GM18502 (cell line): ENCODE measurements around the gene HEMGN.
"Not testable (repeated sequence)": the region's sequence is repeated elsewhere in the genome, so short reads cannot be mapped to it uniquely, and the experiment has no call there.

Experiments used
- ATAC-seq: cut with Tn5 transposase; IDR thresholded peaks from one replicate; pipeline ENCODE4 v1.9.1; 2021; ENCODE audit warnings: mild to moderate bottlenecking; ENCODE audit not compliant: unreplicated experiment, poor library complexity

The HEMGN gene, protein sequence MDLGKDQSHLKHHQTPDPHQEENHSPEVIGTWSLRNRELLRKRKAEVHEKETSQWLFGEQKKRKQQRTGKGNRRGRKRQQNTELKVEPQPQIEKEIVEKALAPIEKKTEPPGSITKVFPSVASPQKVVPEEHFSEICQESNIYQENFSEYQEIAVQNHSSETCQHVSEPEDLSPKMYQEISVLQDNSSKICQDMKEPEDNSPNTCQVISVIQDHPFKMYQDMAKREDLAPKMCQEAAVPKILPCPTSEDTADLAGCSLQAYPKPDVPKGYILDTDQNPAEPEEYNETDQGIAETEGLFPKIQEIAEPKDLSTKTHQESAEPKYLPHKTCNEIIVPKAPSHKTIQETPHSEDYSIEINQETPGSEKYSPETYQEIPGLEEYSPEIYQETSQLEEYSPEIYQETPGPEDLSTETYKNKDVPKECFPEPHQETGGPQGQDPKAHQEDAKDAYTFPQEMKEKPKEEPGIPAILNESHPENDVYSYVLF

DNA sequence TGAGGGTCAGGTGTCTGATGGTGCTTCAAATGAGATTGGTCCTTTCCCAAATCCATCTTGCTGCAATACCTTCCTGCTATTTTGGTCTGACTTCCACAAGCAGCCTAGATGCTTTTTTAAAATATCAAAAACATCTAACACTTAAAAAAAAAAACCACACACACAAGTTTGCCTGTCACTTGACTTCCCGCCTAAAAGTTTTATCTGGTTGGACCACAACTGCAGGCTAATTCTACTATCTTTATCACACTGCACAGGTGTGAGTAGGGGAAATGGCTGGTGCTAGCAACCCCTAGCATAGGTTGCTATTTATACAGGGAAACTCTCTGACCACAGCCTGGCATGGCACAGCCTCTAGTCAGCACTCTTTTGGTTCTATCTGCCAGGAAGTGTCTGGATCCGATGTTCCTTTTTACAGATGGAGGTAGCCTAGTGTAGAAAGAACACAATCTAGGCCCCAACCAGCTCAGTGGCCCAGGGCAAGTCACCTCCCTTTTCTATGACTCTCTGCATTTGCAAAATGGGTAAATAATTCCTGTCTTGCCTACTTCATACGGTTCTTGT is at the start of gene HEMGN:
HEMGN (minus strand) TSS at position 92 of the 564 bp plus-strand sequence; CDS start at position 56, 36 bp downstream.
- peak; percentile 58 for ATAC-seq

DNA sequence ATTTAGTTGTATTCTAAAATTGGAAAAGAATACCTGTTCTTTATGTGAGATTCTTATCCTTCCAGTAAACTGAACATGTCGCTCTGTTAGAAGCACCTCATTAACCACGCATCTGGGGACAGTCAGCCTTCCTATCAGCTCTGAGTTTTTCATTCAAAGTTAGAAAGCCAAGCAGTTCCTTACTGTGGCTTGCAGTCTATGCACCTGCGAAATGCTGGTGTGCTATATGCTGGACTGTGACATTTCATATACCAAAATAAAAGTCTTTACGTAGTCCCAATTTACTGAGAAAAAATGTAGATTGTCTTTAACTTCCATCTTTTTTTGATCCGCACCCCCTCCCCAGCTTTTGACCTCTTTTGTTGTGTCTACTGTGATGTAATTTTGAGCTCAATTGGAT is 49.5 kb upstream of the HEMGN start:
- ATAC-seq: no peak

DNA sequence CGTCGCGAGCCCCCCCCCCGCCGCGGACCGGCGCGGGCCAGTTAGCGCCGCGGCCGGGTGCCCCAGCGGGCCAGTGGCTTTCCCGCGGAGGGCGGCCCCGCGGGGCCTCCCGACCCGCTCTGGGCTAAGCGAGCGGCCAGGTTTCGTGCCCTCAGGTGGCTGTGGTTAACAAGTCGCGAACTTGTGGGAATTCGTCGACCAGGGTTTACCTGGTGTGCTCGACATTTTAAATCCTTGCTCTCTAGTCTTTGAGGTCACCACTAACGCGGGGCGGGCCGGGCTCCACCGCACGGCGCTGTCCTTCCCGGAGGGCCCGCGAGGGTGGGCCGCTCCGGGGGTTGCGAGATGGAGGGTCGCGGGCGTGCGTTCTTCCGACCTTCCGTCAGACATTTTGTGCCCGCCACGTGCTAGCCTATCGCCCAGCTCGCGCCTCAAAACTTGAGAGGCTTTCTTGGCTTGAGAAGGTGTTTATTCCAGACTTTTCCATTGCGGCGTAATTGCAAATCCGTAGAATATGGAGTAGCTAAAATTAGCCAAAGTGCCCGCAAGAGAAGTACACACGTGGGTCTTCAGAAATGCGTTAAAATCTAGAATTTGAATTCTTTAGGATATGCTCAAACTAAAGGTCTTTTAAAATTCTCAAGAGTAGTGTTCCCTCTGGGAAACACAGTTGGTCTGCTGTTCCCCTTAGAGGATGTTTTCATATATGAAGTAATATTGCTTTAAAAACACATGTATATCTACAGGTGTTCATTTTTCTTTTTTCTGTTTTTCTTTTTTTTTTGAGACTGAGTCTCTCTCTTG is 47.3 kb upstream of the HEMGN start:
- ATAC-seq: no peak

DNA sequence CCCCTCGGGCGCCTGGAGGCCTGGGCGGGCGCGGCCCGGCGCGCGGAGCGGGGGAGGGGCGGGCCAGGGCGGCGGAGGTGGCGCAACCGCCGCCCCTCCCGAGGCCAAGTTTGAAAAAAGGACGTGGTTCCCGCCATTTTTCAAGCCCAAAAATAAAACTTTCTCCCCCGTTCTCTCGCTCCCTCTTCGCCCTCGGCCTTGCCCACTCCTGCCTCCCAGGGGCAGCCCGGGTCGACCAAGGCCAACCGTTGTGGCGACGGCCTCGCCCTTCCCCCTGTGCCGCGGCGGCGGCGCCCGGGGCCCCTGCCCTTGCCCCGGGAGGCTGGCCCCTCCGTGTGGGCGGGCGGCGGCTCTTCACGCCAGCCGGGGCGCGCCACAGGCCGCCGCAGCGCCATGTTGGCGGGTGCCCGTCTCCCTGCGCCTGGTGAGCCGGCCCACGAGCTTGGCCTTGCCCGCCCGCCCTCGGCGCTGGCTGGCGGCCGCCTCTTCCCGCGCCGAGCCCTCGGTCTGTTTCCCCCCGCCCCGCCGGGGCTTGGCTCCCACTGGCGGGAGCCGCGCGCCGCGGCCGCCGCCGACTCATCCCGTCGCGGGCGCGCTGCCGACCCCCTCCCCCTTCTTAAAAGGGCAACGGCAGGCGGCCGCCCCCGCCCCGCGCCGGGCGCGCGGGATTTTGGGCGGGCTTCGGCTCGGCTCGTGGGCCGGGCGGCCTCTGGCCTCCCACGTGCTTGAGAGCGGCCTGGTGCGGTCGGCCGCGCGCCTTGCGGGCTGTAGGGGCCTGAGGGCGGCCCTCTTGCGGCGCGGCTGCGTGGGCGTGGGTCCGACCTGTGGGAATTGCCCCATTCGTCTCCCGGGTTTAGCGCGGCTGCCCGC is 46.5 kb upstream of the HEMGN start:
- ATAC-seq: peak; percentile 32

DNA sequence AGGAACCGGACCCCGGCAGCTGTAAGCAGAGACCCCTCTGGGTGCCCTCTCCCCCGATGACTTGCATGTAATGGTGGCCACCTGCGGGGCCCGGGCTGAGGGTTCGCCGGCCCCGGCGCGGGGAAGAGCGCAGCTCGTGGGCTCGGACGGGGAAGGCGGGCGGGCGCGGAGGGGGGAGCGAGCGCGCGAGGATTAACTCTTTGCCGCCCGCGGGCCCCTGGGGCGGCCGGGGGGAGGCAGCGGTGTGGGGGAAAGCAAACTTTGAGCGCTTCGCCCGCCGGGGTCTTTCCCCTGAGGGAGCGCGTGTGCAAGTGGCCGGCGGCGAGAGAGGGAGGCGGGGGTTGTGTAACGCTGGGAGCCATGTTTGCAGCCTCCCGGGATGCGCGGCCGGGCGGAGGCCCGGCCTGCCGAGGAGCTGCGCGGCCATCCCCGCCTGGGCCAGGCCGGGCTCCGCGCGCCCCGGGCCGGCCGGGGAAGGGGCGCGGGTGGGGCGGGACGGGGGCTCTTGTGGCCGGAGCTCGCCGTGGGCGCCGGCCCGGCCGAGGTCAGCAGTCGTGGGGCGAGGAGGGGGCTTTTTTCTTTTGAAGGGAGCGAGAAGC is 45.7 kb upstream of the HEMGN start:
- peak; percentile 12 for ATAC-seq

DNA sequence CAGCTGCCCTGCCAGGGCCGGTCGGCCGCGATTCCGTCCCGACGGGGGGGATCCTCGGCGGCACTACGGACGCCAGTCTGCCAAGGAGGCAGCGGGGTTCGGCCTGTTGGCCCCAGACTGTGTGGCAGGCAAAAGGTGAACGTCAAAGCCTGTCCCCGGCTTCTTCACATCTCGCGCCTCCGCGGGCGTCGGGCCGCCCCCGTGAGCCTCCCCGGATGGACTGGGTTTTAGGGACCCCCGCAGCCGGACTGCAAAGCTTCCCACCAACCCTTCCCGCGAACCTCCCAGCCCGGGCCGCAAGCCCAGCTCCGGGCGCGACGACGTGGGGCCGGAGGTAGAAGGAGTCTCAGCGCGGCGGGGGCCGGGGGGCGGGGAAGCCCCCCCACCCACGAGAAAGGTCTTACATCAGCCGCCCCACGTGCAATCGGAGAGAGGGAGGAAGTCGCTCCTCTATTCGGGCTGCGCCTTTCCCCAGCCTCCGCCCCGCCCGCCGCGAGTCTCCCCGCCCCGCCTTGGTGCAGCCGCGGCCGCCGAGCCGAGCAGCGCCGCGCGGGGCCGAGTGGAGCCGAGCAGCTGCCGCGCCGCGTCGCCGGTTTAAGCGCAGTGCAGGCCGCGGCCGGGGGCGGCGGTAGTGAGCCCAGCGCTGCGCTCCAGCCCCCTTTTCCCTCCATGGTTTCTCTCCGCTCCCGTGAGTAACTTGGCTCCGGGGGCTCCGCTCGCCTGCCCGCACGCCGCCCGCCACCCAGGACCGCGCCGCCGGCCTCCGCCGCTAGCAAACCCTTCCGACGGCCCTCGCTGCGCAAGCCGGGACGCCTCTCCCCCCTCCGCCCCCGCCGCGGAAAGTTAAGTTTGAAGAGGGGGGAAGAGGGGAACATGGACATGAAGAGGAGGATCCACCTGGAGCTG is 45.0 kb upstream of the HEMGN start, which contains the start of gene ANP32B:
ANP32B (plus strand) TSS at position 659 of the 906 bp plus-strand sequence; CDS start at position 874, 215 bp downstream.
- ATAC-seq: peak; percentile 70

DNA sequence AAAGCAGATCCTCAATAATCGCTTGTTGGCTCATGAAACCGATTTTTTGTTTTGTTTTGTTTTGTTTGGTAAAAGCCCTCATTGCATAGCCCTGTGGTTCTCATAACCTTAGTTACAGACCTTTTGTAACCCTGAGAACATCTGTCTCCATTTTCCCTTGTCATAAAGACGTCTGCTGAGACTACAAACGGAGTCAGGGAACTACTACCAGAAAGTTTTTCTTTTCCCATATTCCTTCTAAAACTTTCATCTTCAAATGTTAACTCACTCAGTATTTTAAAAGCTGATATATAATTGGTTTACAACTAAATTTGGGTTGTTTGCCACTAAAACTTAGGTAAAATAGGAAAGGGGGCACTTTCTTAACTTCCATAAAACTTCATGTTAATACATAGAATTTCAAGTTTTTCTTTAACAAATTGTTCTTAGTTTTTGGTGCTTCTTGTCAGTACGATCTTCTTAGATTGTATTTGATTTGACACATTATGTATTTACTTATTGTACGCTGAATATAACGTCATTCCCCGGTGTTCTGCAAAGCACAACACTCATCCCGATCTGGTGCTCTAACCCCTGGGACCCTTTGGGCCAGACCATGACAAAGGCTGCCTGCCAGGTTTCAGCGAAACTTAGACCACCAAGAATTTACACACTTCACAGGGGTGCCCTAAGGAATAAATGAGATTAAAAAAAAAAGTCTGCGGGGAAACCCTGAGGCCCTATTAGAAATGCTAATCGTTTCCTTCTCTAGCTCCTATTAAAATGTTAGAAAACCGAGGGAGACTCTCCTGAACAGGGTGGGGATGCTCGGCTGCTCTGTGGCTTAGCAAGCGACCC is 44.1 kb upstream of the HEMGN start:
- ATAC-seq: no peak

DNA sequence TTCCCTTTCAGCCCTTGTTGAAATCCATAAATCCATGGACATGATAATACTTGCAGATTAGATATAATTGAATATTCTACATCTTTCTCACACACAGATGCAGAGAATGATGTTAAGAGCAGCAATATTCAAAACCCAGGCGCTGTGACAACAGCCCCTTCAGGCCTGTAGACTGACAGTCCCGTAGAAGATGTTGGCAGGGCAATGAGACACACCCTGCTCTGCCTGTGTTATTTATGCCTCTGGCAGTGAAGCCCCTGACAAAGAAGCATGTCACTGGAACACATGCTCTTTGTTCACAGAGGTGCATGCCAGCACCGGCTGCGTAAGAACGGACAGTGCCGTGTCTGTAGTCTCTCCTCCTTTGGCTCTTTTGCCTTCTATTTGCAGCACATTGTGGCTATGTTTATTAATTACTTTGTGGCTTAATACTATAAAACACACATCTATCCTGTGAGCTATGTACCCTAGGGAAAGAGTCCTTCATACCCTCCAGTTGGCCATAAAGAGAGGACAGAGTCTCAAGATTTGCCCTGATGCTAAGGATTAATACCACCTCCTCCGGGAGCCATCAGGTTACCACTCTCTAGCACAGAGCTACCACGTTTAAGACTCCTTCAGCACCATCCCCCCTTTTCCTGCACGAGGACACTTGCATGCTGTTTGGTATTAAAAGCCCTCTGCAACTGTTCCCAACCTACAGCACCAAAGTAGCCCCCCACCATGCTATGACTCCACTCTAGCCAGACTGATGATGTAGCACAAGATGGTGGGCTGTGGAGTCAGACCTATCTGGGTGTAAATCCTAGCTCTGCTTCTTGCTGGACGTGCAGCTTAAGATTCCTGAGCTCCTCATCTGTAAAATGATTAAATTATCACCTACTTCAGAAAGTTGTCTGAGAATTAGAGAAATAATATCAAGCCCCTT is 43.2 kb upstream of the HEMGN start:
- ATAC-seq: no peak

DNA sequence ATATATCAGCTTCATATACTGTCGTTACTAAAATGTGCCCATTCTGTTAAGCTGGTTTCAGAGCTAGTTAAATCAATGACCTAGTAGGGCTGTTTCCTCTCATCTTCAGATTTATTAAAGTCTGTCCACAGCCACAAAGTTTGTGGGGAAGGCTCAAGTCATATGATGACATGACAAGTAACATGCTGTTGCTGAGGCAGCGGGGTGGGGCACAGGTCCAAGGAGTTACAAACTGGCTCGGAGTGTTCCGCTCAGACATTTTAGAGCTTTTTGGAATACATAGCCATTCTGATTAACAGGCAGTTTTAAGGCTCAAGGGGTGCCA is 42.5 kb upstream of the HEMGN start:
- no peak for ATAC-seq

DNA sequence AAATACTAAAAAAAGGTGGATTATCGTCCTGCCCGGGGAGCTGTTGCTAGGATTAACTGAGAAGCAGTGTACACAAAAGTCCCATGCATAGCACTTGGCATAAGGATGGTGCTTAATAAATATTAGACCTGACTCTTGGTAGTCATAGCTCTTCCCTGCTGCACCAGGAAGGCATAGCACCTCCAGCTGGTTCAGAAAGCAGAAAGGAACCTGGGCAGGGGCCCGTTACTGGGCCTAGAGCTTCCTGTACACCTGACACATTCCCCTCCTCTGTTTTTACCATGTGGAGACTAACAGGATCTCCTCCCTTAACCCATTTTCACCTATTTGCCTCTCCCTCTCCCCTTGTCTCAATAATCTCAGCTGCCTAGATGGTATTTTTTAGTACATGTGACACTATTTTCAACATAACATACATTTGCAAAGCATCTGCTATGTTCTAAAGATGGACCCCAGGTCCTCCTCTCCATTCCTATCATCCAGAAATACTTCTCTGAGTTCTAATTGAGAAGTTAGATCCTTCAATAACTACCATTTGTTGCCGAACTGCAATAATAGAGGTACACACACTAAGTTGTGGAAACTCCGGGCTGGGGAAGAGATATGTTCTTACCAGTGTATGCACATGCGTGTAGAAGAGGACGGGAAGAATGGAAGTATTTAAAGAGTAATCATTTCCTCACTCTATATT is 42.0 kb upstream of the HEMGN start:
- ATAC-seq: no peak

DNA sequence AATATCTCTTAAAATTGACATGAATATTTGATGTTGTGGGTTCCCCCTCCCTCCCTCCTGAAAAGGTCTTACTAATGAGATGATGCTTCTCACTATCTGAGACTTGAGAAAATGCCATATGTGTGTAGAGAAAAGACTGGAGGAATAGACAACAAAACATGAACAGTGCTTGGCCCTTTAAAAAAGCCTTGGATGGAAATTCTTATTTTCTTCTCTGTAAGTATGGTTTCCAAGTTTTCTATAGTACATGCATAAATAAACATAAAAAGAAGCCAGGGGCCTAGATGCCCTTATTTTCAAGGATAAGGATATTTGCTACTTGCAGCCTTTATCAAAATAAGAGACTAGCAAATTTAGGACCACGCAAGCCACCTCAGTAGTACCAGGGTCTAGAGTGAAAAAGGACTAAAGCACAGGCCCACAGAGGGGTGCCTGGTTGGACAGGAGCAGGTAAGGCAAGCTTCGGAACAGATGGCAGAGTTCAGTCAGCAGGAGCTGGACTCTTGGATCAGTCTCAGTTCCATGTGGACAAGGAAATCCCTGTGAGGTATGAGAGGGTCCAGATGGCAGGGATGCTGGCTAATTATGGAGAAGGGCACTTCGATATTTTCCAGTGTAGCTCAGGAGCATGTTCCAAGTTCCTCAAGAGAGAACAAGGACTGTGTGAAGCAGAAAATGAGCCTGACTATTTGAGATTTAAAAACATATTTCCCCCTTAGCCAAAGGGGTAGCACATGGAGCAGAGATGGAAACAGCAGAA is 40.6 kb upstream of the HEMGN start:
- no peak for ATAC-seq

DNA sequence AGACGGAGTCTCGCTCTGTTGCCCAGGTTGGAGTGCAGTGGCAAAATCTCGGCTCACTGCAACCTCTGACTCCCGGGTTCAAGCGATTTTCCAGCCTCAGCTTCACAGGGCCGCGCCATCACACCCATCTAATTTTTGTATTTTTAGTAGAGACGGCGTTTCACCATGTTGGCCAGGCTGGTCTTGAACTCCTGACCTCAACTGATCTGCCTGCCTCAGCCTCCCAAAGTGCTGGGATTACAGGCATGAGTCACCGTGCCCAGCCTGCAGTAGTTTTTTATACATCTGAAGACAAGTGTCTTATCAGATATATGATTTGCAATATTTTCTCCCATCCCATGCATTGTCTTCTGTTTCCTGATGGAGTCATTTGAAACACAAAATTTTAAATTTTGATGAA is 38.7 kb upstream of the HEMGN start:
- ATAC-seq: not testable (repeated sequence)

DNA sequence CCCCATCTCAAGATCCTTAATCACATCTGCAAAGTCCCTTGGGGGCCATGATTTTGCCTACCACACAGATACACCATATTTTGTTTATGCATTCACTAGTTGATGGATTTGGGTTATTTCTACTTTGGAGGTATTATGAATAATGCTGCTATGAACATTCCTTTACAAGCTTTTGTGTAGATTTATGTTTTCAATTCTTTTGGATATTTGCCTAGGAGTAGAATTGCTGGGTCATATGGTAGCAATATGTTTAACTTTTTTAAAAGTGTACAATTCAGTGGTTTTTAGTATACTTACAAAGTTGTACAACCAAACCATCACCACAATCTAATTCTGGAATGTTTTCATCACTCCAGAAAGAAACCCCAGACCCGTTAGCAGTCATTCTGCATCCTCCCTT is 37.4 kb upstream of the HEMGN start:
- ATAC-seq: no peak

DNA sequence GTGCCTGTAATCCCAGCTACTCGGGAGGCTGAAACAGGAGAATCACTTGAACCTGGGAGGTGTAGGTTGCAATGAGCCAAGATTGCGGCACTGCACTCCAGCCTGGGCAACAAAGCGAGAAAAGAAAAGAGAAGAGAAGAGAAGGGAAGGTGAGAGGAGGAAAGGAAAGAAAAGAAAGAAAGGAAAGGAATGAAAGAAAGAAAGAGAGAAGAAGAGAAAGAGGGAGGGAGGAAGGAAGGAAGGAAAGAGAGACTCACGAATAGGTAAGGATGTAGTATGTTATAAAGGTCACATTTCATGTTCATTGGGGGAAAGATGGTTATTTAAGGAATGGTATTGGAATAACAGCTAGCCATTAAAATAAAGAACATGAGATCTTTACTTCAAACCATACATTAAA is 34.8 kb upstream of the HEMGN start:
- no peak for ATAC-seq

DNA sequence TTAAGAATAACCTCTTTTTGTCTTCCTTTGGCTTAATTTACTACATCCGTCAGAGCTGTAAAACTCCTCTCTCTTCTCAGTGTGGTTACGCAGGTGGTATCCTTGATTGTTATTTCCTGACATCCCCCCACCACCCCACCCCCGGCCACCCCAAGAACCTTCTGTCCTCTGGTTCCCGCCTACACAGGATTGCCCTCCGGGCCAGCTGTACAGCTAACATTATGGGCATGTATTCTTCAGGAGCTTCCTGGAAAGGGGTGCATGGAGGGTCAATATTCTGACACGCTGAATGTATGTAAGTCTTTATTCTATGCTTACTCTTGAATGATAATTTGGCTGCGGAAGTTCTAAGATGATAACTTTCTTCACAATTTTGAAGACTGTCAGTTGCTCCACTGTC is 32.2 kb upstream of the HEMGN start:
- no peak for ATAC-seq

DNA sequence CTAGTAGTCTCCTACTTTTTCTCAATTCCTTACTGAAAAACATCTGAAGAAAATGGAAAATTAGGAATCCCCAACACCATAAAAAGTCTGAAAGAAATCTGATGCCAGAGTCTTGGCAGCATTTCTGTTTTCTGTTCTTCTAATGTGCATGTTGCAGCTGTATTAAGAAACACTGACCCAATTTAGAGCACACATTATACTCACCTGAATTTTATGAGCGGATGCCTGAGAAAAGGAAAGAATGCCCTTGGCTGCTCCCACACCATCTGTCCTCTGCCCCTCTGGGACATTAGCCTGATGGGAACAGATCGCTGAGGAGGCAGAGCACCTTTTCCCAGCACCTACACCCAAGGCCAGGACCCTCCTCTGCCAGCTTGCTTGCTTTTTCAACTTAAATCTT is 31.0 kb upstream of the HEMGN start:
- ATAC-seq: no peak
